Activated gamma-delta T cell treated with anti-CD3 and anti-CD28 coated beads, Interleukin-2, amount 50 U/mL, for 16 hours (primary cell): ENCODE measurements around the gene NUB1.
"Not testable (repeated sequence)": the region's sequence is repeated elsewhere in the genome, so short reads cannot be mapped to it uniquely, and the experiment has no call there.

Experiments
- DNase-seq: peaks from one replicate; pipeline ENCODE4 v3.0.0-alpha.2; 2020; ENCODE audit warnings: low read depth

NUB1 gene, protein sequence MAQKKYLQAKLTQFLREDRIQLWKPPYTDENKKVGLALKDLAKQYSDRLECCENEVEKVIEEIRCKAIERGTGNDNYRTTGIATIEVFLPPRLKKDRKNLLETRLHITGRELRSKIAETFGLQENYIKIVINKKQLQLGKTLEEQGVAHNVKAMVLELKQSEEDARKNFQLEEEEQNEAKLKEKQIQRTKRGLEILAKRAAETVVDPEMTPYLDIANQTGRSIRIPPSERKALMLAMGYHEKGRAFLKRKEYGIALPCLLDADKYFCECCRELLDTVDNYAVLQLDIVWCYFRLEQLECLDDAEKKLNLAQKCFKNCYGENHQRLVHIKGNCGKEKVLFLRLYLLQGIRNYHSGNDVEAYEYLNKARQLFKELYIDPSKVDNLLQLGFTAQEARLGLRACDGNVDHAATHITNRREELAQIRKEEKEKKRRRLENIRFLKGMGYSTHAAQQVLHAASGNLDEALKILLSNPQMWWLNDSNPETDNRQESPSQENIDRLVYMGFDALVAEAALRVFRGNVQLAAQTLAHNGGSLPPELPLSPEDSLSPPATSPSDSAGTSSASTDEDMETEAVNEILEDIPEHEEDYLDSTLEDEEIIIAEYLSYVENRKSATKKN

GRCh38 chr7:151341357-151342101 is at the start of gene NUB1:
Gene NUB1, plus strand, starts transcription at chr7:151341812. Its CDS starts 3,538 bp downstream, at chr7:151345350.
- peak; percentile 86 for DNase-seq

DNA sequence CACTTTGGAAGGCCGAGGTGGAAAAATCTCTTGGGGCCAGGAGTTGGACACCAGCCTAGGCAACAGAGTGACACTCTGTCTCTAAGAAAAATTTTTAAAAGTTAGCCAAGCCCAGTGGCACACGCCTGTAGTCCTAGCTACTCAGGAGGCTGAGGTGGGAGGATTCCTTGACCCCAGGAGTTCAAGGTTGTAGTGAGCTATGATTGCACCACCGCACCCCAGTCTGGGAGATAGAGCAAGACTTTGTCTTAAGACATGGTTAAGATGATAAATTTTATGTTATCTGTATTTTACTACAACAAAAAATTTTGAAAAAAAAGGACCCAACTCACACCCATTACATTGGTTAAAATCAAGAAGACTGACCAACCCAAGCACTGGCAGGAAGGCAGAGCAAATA is 48.8 kb upstream of the NUB1 start:
- no peak for DNase-seq

DNA sequence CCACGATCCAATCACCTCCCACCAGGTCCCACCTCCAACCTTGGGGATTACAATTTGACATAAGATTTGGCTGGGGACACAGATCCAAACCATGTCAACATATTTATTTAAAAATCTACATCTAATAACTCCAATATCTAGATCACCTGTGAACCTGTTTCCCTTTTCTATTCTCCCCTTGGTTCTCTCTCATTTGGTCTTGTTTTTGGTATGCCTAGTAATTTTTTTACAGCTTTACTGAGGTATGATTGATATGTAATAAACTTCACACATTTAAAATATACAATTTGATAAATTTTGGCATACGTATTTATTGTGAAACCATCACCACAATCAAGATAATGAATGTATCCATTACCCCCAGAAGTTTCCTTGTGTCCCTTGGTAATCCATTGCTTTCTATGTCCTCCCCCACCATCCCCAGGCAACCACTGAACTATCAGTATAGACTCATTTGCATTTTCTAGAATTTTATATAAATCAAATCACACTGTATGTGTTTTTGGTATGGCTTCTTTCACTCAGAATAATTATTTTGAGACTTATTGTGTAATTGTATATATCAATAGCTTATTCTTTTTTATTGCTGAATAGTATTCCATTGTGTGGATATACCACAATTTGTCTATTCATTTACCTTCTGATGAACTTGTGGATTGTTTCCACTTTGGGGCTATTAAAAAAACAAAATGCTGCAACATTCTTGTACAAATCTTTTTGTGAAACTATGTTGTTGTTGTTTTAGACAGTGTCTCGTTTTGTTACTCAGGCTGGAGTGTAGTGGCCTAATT is 45.2 kb upstream of the NUB1 start:
- no peak for DNase-seq

GRCh38 chr7:151298765-151299164 is 42.8 kb upstream of the NUB1 start:
- no peak for DNase-seq

- no peak for DNase-seq
Measured at GRCh38 chr7:151299530-151299929, 42.1 kb upstream of the NUB1 start.

- DNase-seq: no peak
Measured at GRCh38 chr7:151299940-151300645, 41.5 kb upstream of the NUB1 start.

GRCh38 chr7:151301471-151302462 is 39.8 kb upstream of the NUB1 start:
- DNase-seq: no peak

DNA sequence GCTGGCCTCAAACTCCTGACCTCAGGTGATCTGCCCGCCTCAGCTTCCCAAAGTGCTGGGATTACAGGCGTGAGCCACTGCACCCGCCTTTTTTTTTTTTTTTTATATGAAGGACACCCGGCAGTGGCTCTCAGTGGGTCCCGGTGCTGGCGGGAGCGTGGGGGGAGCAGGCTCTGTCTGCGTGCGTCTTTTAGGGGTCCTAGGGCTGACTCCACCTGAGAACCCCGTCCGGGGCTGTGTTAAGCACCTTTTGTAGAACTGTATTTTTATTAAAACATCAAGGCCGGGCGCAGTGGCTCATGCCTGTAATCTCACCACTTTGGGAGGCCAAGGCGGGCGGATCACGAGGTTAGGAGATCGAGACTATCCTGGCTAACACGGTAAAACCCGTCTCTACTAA is 37.4 kb upstream of the NUB1 start:
- not testable (repeated sequence) for DNase-seq

- DNase-seq: no peak
Measured at GRCh38 chr7:151304856-151305255, 36.8 kb upstream of the NUB1 start.

DNA sequence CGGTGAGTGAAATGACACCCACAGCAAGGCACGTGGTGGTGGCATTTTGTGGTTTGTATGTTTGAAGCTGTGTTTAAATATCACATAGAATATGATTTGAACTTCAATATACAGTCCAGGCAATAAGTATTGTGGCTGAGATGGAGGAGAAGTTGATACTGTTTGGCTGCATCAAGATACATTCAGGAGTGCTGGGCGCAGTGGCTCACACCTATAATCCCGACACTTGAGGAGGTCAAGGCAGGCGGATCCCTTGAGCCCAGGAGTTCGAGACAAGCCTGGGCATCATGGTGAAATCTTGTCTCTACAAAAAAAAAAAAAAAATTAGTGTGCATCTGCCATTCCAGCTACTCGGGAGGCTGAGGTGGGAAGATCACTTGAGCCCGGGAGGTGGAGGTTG is 35.2 kb upstream of the NUB1 start:
- no peak for DNase-seq

- no peak for DNase-seq
Measured at GRCh38 chr7:151306860-151307259, 34.8 kb upstream of the NUB1 start.

- no peak for DNase-seq
Measured at GRCh38 chr7:151307536-151307935, 34.1 kb upstream of the NUB1 start.

- no peak for DNase-seq
Measured at GRCh38 chr7:151308256-151308655, 33.4 kb upstream of the NUB1 start.

DNA sequence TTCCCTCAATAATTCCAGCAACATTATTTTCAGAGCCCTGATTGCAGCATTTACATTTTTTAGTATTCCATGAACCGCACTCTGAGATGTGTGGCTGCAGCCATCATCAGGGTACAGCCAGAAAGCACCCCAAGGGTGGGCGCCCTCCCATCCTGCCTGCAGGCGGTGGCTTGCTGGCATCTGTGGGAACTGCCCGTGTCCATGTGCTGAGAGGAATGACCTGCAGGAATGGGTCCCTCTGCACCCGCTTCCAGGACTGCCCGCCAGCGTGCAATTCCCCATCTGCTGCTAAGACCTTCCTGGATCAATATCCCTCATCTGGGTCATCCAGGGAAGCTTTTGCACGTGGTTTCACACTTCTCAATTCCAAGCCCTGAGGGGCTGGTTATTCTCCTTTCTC is 32.8 kb upstream of the NUB1 start:
- no peak for DNase-seq

DNA sequence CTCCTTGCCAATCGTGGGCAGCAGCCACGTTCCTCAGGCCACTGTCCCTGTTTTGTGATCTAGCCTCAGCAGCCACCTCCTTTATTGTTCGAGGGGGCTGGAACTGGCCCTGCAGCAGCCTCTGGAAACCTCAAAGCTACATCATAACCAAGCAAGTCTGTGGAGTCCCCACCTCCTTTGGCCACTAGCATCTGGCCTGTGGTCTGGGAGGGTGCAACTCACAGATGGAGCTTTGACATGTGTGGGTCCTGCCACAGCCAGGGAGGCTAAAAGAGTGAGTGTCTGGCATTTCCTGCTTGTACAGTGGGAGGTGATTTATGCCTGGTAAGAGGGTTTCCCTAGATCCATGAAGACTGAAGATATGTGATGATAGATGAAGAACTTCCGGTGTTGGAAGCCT is 32.3 kb upstream of the NUB1 start:
- no peak for DNase-seq

DNA sequence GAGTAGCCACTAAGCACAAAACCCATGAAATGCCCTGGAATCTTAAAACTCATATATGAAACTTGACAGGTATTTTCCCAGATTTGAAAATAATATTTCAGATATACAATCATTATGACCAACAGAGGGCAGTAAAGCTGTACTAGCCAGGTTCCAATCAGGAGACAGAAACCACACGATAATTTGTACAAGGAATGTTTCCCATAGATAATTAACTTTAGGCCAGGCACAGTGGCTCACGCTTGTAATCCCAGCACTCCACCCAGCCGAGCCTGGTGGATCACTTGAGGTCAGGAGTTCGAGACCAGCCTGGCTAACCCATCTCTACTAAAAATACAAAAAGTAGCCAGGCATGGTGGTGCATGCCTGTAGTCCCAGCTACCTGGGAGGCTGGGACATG is 31.0 kb upstream of the NUB1 start:
- no peak for DNase-seq

DNA sequence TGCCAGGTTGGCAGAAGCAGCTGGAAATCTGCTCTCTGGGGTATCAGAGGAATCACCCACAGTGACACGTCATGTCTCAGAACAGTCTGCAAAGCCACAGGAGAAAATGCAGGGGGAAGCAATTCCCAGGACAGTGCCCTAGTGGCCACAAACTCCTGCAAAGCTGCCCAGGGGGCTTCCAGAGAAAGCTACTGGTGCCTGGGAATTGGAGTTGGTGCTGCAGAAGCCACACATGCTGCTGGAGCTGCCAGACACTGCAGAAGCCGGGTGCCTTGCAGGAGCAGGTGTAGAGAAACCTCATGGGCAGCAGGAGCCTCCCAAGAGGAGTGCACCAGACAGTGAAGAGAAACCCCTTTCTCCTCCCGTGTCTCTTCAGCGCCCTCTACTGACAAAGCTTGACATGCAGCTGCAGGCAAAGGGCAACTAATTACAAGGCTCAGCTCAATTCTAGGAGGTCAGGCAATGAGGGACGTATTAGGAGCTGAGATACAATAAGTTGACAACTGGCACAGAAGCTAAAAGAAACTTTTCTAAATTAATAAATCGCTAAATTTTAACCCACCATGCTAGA is 30.2 kb upstream of the NUB1 start:
- DNase-seq: no peak

DNA sequence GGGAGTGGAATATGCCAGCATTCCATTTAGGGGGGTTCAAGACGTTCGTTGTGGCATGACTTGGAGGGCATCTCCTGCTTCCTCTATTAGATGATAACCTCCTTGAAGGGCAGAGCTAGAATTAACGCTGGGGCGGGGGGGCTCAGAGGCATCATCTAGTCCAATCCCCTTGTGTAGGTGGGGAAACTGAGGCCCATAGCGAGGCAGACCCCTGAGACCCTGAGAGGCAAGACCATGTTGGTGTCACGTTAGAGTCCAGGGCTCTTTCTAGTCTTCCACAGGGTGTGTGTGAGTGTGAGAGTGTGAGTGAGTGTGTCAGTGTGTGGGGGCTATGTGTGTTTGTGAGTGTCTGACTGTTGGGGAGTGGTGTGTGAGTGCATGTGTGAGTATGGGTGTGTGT is 29.3 kb upstream of the NUB1 start:
- DNase-seq: no peak

DNA sequence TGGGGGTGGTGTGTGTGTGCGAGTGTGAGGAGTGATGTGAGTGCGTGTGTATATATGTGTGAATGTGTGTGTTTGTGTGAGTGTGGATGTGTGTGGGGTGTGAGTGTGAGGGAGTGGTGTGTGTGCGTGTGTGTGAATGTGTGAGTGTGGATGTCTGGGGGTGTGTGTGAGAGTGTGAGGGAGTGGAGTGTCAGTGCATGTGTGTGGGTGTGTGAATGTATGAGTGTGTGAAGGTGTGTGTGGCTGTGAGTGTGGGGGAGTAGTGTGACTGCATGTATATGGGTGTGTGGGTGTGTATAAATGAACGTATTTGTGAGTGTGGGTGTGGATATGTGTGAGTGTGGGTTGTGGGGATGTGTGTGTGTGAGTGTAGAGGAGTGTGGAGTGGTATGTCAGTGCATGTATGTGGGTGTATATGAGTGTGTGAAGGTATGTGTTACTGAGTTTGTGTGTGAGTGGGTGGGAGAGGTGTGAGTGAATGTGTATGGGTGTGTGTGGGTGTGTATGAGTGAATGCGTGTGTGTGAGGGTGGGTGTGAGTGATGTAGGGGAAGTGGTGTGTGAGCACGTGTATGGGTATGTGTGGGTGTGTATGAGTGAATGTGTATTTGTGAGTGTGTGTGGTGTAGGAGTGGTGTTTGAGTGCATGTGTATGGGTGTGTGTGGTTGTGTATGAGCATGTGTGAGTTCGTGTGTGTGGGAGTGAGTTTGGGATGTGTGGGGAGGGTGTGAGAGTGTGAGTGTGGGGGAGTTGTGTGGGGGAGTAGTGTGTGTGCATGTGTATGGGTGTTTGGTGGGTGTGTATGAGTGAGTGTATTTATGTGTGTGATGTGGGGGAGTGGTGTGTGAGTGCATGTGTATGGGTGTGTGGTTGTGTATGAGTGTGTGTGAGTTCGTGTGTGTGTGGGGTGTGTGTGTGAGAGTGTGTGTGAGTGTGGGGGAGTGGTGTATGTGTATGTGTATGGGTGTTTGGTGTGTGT is 28.5 kb upstream of the NUB1 start:
- DNase-seq: no peak
